Aorta (tissue), 5 donors: ENCODE measurements around the gene UBE2J2. TPM values are rescaled to one million over a fixed set of nuclear protein-coding genes. Genes with fewer than 3 reads are reported as not detected.

Experiments
- ATAC-seq: fragments of 200-7000 bp; cut with Tn5 transposase; one replicate; pipeline ENCODE4 v1.9.1; 2022; ENCODE audit warnings: moderate library complexity; ENCODE audit not compliant: low FRiP score
- DNase-seq, 2 donors: peaks; one replicate each; pipeline ENCODE4 v3.0.0-alpha.2; 2020
- H3K27ac ChIP-seq, 2 donors: one replicate each; pipeline ENCODE4 v1.5.1; 2013; ENCODE audit warnings: low read length in 2 of 2, mild to moderate bottlenecking in 2 of 2, moderate library complexity in 2 of 2, control low read depth in 1 of 2, inconsistent platforms in 1 of 2, low read depth in 1 of 2
- H3K27me3 ChIP-seq, 2 donors: one replicate each; pipeline ENCODE4 v1.6.1; 2013; ENCODE audit warnings: control low read depth in 1 of 2, low read length in 1 of 2, mild to moderate bottlenecking in 1 of 2, moderate library complexity in 1 of 2; ENCODE audit not compliant: insufficient read depth in 2 of 2, control insufficient read depth in 1 of 2
- H3K36me3 ChIP-seq, 2 donors: one replicate each; pipeline ENCODE4 v1.6.1; 2013; ENCODE audit warnings: control low read depth in 1 of 2, low read length in 1 of 2, mild to moderate bottlenecking in 1 of 2; ENCODE audit not compliant: insufficient read depth in 2 of 2, control insufficient read depth in 1 of 2
- H3K4me1 ChIP-seq, 2 donors: one replicate each; pipeline ENCODE4 v1.6.1; 2013; ENCODE audit warnings: low read length in 2 of 2, control low read depth in 1 of 2, mild to moderate bottlenecking in 1 of 2, moderate library complexity in 1 of 2; ENCODE audit not compliant: insufficient read depth in 2 of 2, control insufficient read depth in 1 of 2
- H3K4me3 ChIP-seq, 2 donors: one replicate each; pipeline ENCODE4 v1.5.1; 2013; ENCODE audit warnings: low read length in 2 of 2, control low read depth in 1 of 2, mild to moderate bottlenecking in 1 of 2
- H3K9me3 ChIP-seq: one replicate; pipeline ENCODE4 v1.6.1; 2013; ENCODE audit warnings: mild to moderate bottlenecking, low read length; ENCODE audit not compliant: control insufficient read depth
- WGBS, 2 donors: extraction: QIAGEN DNeasy Blood & Tissue Kit; methylation state at CpG; one replicate each; pipeline ENCODE4 v1.1.7; 2013; 5-methylcytosine and 5-hydroxymethylcytosine counted together
- intact Hi-C, 2 donors: fragments of 100-400 bp; cut with DNase I; formaldehyde crosslinking; loops; one replicate each; pipeline versions ENCODE4 v1.14.2 to v1.15.0; 2022
- polyA plus RNA-seq, 2 donors: library from polyadenylated mRNA; stranded (reverse); fragments of 200-250 nt; gene quantifications; one replicate each; pipeline ENCODE4 v1.2.3, GENCODE V29; 2013
- total RNA-seq, 2 donors: library from RNA; stranded (reverse); fragmentation: NEBNext Ultra II Directional; extraction: Animal tissue kit (Norgen Biotek cat#: 25700); gene quantifications; one replicate each; pipeline ENCODE4 v1.2.1, GENCODE V29; 2021
- donor health status: healthy with polysubstance abuse.
- donor health status: Bipolar disorder and iron deficiency.
- donor health status: DM: no; HTN: no; CAD: no.
- donor health status: DM: no; HTN: no; CAD: no.
- donor health status: DM: yes; HTN: yes; CAD: no.

UBE2J2 gene
- total and polyA plus RNA-seq, 4 donors: 17.2 to 49.4 (median 48.1) TPM

DNA sequence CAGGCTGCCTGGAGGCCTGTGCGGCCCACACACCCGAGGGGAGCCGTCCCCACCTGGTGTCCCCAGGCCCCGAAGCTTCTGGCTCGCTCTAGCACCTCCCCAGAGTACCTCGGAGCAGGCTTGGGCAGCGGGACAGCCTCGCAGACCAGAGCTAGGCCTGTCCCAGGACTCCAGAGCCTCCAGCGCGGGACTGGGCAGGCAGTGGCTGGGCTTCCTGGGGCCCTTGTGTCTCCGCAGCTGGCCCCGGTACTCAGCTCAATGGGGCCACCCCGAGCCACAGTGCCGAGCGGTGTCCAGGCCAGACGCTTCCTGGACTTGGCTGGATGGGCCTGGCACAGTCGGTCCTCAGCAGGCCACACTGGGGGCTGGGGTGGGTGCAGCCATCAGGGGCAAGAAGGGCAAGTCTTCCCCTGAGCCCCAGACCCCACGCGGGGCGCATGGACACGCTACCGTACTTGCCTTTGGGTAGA lies 11.5 kb upstream of the UBE2J2 start:
- intact Hi-C loops: loop anchor here in 1 of 2 donors (10.0 kb wide), 1 partner anchor 140 kb away; no protein-coding TSS in a partner anchor

DNA sequence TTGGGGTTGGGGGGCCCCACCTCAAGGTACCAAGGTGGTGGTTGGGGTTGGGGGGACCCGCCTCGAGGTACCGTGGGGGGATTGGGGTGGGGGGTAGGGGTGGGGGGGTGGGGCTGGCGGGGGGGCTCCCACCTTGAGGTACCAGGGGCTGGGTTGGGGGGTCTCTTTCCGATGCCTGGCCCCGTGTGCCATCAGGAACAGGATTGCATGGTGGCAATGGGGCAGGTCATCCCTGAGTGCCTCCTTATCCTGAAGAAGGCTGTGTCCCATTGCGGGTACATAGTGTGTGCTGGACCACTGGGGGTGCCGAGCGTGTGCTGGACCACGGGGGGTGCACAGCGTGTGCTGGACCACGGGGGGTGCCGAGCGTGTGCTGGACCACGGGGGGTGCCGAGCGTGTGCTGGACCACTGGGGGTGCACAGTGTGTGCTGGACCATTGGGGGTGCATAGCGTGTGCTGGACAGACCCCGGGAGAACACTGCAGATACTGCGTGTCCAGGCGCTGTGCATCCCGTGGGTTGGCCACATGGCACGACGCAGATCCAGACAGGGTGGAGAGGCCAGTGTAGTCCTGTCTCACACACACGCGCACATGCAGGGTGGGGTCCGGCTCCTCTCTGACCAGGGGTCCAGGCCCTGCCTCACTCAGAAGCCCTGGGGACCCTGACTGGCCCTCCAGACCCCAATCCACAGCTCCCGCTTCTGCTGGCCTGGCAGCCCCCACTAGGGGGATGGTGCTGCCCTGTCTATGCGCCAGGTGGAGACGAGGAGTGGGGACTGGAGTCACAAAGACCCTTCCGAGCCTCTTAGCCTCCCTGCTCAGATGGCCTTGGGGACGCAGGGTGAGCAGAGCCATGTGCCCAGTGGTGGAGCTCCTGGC lies 10.8 kb upstream of the UBE2J2 start:
- peak in 1 of 2 donors; percentile 71 for DNase-seq
- Histone ChIP-seq H3K27ac (no peak overlapping the region), H3K27me3 (no peaks in the 10 kb centered on the region), H3K36me3 (no peaks in the 10 kb centered on the region), H3K4me3 (no peak overlapping the region), H3K9me3 (no peaks in the 10 kb centered on the region), H3K4me1 (no peaks in the 10 kb centered on the region)
- WGBS, 2 donors: 85 to 86% methylated on average over 26 to 32 of the region's 32 CpGs
- no peak for ATAC-seq
- intact Hi-C loops: loop anchor here in 1 of 2 donors (10.0 kb wide), 1 partner anchor 140 kb away; no protein-coding TSS in a partner anchor

More for the DNA sequence above, 11.5 kb upstream of the UBE2J2 start:
- Histone ChIP-seq H3K27ac (no peak overlapping the region), H3K27me3 (no peaks in the 10 kb centered on the region), H3K4me3 (no peak overlapping the region), H3K36me3 (no peaks in the 10 kb centered on the region), H3K4me1 (no peaks in the 10 kb centered on the region), H3K9me3 (no peaks in the 10 kb centered on the region)
- WGBS, 2 donors: 90 to 91% methylated on average over 22 of the region's 22 CpGs
- DNase-seq (no peak), ATAC-seq (no peak)

DNA sequence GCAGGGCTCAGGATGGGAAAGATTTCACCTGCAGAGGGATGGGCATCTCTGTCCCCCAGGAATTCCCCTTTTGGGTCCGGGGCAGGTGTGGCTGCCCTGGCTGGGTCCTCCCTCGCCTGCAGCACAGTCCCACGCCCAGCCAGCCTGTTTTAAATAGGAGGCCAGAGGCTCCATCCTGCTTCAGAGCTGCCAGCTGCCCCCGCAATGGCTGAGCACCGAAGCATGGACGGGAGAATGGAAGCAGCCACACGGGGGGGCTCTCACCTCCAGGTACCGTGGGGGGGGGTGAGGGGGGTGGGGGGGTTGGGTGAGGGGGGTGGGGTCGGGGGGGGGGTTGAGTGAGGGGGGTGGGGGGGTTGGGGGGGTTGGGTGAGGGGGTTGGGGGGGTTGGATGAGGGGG lies 10.2 kb upstream of the UBE2J2 start:
- Histone ChIP-seq H3K4me3 (no peak overlapping the region), H3K27me3 (no peaks in the 10 kb centered on the region), H3K27ac (no peak overlapping the region), H3K36me3 (no peaks in the 10 kb centered on the region), H3K4me1 (no peaks in the 10 kb centered on the region), H3K9me3 (no peaks in the 10 kb centered on the region)
- no peak for ATAC-seq
- intact Hi-C loops: loop anchor here in 1 of 2 donors (10.0 kb wide), 1 partner anchor 139 kb away; no protein-coding TSS in a partner anchor
- 7 to 14% methylated on average over 7 to 8 of the region's 9 CpGs for WGBS, 2 donors
- no peak for DNase-seq

DNA sequence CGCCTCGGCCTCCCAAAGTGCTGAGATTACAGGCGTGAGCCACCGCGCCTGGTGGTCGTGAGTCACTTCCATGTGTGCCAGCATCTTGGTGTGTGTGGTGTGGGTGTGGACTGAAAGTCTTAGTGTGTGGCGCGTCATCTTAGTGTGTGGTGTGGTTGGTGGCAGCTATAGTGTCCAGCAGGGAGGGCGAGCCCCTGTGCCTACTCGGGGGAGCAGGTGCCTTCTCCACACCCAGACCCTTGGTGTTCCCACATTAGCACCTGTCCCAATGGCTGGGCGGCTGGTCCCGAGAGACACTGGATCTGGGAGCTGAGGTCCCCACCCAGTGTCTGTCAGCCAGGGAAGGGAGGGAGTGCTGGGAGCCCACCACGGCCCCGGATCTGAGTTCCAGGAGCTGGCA lies 9.3 kb upstream of the UBE2J2 start:
- 82 to 84% methylated on average over 13 to 14 of the region's 14 CpGs for WGBS, 2 donors
- intact Hi-C loops: loop anchor here in 1 of 2 donors (10.0 kb wide), 1 partner anchor 138 kb away; no protein-coding TSS in a partner anchor
- Histone ChIP-seq H3K36me3 (no peaks in the 10 kb centered on the region), H3K4me1 (no peaks in the 10 kb centered on the region), H3K9me3 (no peaks in the 10 kb centered on the region), H3K27me3 (no peaks in the 10 kb centered on the region), H3K4me3 (no peak overlapping the region), H3K27ac (no peak overlapping the region)
- DNase-seq (no peak), ATAC-seq (no peak)

DNA sequence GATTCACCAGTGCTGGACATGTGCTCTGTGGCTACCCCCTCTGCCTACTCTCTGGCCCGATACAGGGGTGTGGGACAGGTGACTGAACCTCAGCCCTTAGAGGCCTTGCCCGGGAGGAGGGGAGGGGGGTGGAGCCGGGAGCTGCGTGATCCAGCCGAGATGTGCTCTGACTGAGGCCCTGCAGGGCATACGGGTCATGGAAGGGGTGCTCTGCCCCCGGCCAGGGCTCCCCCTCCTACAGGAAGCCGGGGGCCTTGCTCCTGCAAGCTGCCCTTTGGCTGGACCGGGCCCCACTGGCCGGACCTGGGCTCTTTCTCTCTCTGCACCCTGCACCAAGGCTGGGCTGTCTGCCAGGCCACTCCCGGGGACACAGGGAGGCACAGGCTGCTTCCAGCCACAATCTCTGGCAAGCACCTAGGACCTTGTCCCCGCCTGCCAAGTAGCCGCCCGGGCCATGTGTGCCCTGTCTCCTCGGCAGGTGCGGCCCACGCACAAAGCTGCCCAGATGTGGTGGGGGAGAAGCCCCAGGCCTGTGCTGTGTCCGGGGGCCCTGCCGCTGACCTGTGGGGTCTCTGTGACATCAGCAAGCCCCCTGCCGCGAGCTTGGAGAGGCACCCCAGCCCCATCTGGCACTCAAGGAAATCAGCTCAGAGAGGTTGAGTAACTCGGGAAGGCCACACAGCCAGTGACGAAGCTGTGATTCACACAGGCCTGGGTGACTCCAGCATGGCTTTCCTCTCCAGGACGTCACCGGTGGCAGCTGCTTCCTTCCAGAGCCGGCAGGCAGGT lies 8.1 kb upstream of the UBE2J2 start:
- H3K4me3 ChIP-seq: no peak overlapping the region
- no peaks in the 10 kb centered on the region for H3K27me3 ChIP-seq
- no peaks in the 10 kb centered on the region for H3K4me1 ChIP-seq
- 46 to 51% methylated on average over 24 to 26 of the region's 26 CpGs for WGBS, 2 donors
- ATAC-seq (no peak), DNase-seq (no peak)
- H3K27ac ChIP-seq: no peak overlapping the region
- no peaks in the 10 kb centered on the region for H3K36me3 ChIP-seq
- intact Hi-C loops: loop anchor here in 1 of 2 donors (10.0 kb wide), 1 partner anchor 137 kb away; no protein-coding TSS in a partner anchor
- no peaks in the 10 kb centered on the region for H3K9me3 ChIP-seq

DNA sequence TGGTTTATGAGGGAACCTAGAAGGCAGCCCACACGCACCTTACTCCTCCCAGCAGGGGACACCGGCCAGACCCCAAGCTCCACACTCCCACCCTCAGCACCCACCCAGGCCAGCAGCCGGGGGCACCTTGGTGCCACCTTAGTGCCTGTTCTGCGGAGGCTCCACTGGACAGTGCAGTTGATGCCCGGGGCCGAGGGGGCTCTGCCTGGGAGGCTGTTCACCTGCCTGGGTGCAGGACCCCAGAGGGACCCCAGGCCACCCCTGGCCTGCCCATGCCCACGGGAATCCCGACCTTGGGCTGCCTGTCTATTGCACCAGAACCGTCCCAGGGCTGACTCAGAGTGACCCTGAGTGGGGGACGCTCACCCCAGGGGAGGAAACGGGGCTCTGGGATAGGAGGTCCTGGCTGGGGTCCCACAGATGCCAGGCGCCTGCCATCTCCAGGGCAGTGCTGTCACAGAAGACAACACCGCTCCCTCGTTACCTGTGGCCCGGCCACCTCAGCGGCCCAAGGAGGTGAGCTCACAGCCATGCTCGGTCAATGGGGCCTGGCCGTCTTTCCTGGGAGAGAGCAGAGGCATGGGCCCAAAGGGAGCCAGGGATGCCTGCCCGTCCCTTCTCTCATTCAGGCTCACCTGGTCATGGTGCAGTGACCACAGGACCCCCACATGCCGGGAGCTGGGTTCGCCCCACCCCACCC lies 7.3 kb upstream of the UBE2J2 start:
- no peak for DNase-seq
- H3K27me3 ChIP-seq: no peaks in the 10 kb centered on the region
- ATAC-seq: peak; percentile 9
- H3K27ac ChIP-seq: no peak overlapping the region
- H3K9me3 ChIP-seq: no peaks in the 10 kb centered on the region
- 91 to 93% methylated on average over 21 of the region's 21 CpGs for WGBS, 2 donors
- no peaks in the 10 kb centered on the region for H3K36me3 ChIP-seq
- H3K4me1 ChIP-seq: no peaks in the 10 kb centered on the region
- no peak overlapping the region for H3K4me3 ChIP-seq
- intact Hi-C loops: loop anchor here in 1 of 2 donors (10.0 kb wide), 1 partner anchor 136 kb away; no protein-coding TSS in a partner anchor

DNA sequence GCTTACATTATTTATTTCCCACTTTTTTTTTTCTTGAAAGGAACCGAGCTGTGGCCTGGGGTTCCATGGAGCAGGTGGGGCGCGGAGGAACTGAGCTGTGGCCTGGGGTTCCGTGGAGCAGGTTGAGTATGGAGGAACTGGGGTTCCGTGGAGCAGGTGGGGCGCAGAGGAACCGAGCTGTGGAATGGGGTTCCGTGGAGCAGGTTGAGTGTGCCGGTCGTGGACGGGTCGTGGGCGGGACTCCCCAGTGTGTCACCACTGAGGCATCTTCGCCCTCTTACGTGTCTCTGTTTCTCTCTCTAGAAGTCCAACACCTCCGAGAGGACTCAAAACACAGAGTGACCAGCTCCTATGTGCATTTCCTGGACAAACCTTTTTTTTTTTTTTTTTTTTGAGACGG lies 5.4 kb upstream of the UBE2J2 start:
- H3K4me1 ChIP-seq: no peaks in the 10 kb centered on the region
- intact Hi-C loops: no loop called here
- ATAC-seq: no peak
- H3K9me3 ChIP-seq: no peaks in the 10 kb centered on the region
- H3K27ac ChIP-seq: no peak overlapping the region
- H3K27me3 ChIP-seq: no peaks in the 10 kb centered on the region
- H3K4me3 ChIP-seq: no peak overlapping the region
- no peaks in the 10 kb centered on the region for H3K36me3 ChIP-seq
- WGBS, 2 donors: 94 to 95% methylated on average over 16 to 17 of the region's 17 CpGs
- no peak for DNase-seq

DNA sequence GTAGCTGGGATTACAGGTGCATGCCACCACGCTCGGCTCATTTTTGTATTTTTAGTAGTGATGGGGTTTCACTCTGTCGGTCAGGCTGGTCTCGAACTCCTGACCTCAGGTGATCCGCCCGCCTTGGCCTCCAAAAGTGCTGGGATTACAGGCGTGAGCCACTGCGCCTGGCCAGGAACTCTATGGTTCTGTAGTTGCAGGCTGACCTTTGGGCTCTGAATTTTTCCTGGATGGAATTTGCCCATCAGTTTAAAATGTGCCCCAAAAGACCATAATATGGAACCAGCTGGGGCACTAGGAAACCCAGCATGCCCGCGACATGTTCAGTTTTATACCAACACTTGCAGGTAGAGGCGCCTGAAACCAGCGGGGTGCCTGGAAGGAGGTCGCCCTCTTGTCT lies 5.0 kb upstream of the UBE2J2 start:
- DNase-seq: no peak
- Histone ChIP-seq H3K4me1 (no peaks in the 10 kb centered on the region), H3K27ac (no peak overlapping the region), H3K9me3 (no peaks in the 10 kb centered on the region), H3K36me3 (no peaks in the 10 kb centered on the region), H3K4me3 (no peak overlapping the region), H3K27me3 (no peaks in the 10 kb centered on the region)
- intact Hi-C loops: no loop called here
- WGBS, 2 donors: 95 to 96% methylated on average over 13 of the region's 13 CpGs
- ATAC-seq: no peak
